ENCODE results near the gene OR2W1.

OR2W1 gene, protein sequence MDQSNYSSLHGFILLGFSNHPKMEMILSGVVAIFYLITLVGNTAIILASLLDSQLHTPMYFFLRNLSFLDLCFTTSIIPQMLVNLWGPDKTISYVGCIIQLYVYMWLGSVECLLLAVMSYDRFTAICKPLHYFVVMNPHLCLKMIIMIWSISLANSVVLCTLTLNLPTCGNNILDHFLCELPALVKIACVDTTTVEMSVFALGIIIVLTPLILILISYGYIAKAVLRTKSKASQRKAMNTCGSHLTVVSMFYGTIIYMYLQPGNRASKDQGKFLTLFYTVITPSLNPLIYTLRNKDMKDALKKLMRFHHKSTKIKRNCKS

GRCh38 chr6:29045075-29045474 lies at the start of gene OR2W1:
Gene OR2W1 (minus strand): TSS chr6:29045175. CDS start chr6:29045175, 0 bp downstream.
- DNase-seq (ENCODE audit: low read depth), result no peak

DNA sequence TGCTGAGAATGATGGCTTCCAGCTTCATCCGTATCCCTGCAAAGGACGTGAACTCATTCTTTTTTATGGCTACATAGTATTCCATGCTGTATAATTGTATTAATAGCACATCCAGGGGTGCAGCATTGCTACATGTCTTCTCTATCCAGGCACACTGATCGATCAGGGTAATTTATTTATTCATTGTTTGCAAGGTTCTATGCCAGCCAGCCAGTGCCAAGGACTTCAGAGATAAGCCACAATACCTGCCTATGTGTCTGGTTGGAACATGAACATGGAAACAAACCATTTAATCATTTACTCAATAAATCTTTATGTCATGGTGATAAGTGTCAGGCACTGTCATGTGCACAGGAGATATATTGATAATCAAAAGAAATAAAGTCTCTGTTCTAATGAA lies 48.0 kb upstream of the OR2W1 start:
- no peak for DNase-seq (ENCODE audit: low read depth)

- DNase-seq (ENCODE audit: low read depth), result no peak
Measured at GRCh38 chr6:29087213-29087612, 42.2 kb upstream of the OR2W1 start, which contains the start of gene OR2B3. Gene OR2B3 (minus strand): TSS chr6:29087313. CDS start chr6:29087248, 65 bp downstream.

DNA sequence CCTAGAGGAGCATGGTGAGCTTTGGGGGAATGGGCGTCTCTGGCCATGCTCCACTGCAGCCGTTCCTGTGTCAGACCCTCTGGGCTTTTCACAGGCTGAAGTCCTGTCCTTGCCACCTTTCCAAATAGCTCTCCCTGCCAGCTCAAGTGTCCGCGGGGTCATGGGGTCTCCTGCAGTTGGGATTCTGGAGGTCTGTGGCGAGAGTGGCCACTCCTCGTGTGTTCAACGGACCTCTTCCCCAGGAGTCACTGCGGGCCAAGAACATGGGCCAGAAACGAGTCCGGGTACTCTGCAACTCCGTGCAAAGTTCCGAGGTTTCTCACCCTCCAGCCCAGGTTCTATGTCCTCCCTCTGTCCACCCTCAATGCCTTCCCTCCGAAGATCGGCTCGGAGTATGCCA lies 37.5 kb upstream of the OR2W1 start:
- DNase-seq (ENCODE audit: low read depth), result no peak

DNA sequence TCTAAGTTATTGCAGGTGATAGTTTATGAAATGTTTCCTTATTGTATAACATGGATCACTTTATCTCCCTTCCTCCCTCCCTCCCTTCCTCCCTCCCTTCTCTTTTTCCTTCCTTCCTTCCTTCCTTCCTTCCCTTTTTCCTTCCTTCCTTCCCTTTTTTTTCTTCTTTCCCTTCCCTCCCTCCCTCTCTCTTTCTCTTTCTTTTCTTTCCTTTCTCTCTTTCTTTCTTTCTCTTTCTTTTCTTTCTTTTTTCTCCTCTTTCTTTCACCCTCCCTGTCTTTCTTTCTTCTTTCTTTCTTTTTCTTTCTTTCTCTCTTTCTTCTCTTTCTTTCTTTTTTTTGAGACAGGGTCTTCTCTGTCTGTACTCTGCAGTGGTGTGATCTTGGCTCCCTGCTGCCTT lies 36.3 kb upstream of the OR2W1 start:
- DNase-seq (ENCODE audit: low read depth), result no peak

DNA sequence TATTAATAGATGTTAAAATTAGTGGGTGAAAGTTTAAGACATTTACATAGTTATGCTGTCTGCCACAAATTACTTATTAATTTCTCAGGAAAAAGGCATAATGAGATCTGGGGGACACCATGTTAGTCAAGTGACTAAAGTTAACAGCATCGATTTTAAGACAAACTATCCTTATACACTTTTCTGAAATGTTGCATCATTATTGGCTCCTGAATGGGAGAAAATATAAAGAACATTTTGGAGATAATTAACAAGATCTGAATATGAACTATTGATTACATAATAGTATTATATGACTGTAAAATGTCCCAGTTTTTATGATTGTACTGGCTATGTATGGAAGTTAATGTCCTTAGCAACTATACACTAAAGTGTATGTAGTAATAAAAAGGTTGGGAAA lies 34.2 kb upstream of the OR2W1 start:
- no peak for DNase-seq (ENCODE audit: low read depth)

GRCh38 chr6:29071831-29072723 lies 27.1 kb upstream of the OR2W1 start:
- peak; percentile 2 for DNase-seq (ENCODE audit: low read depth)

DNA sequence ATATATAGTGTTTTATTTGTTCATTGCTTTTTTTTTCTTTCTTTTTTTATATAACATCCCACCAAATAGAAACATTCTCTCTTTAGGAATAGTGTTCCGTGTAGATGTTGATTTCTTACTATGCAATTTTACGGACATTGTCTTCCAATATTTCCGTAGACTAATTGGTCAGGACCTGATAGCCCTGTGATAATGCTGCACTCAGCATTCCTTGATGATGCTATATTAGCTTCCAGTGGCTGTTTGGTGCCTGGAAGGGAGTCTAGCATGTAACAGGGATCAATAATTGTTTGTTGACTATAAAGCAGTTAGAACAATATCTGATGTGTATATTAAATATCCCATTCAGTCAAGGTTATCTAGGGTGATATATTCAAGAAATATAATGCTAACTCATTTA lies 6.7 kb upstream of the OR2W1 start:
- no peak for DNase-seq (ENCODE audit: low read depth)

DNA sequence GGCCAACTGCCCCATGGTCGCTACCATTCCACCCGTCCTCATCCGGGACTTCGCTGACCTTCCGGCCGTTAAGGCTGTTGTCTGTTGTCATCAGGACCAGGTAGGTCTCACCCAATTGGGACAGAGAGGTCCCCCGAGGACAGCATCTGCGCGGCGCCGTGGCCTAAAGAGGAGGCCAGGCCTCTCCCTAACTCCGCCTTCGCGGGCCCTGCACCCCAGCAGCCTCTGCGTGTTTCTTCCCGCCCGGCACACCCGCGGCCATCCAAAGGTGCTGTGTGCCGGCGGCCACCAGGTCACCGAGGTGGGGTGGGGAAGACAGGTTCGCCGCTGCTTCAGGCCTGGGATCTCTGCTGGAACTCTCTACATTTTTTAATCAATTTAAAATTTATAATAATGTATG lies 9.0 kb downstream of the OR2W1 start:
- no peak for DNase-seq (ENCODE audit: low read depth)

GRCh38 chr6:29028821-29029220 lies 16.2 kb downstream of the OR2W1 start:
- no peak for DNase-seq (ENCODE audit: low read depth)

DNA sequence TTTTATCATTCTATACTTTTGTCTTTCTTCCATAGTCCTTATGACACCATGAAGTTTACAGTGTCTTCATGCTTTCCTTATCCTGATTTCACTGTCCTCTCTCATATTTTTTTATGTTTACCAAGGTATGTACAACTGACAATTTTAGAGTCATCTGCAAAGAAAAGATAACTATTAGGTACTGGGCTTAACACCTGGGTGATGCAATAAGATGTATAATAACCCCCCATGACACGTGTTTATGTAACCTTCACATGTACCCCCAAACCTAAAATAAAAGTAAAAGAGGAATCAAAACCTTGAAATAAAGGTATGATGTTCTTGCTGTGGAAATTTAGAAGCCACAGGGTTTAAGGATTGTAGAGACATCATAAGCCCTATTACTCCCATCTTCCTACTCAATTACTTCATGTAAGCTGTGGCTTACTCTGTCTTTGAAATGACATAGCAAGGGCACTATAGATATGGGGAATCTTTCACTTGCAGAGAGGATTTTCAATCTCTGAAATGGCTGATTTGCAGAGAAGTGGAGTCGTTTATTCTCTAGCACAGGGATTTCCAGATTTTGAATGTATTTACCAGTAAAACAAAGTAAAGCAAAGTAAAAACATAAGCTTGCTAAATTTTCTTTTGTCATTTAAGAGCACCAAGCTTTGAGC lies 18.9 kb downstream of the OR2W1 start:
- DNase-seq (ENCODE audit: low read depth), result no peak

GRCh38 chr6:29021434-29021833 lies 23.5 kb downstream of the OR2W1 start:
- no peak for DNase-seq (ENCODE audit: low read depth)

DNA sequence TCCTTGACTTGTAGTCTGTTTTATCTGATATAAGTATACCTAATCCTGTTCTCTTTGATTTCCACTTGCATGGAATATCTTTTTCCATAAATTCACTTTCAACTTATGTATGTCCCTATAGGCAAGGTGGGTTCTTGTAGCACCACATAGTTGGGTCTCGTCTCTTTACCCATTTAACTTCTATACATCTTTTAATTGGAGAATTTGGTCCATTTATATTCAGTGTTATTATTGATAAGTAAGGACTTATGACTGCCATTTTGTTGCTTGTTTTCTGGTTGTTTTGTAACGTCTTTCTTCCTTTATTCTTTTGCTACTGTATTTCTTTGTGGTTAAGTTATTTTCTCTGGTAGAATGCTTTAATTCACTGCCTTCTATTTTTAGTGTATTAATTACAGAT lies 25.3 kb downstream of the OR2W1 start:
- no peak for DNase-seq (ENCODE audit: low read depth)

DNA sequence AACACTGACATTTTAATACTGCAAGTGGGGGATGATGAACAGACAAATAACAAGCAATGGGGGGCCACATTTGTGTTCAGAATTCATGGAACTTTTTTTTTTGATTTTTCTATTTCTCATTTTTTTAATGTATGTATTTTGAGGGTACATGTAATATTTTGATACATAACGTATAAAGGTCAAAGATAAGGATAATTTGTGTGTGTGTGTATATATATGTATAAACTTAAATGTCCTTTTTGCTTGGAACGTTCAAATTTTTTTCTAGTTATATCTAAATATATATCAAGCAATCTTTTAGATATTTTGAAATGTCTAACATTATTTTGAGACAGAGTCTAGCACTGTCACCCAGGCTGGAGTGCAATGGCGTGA lies 27.6 kb downstream of the OR2W1 start:
- no peak for DNase-seq (ENCODE audit: low read depth)

GRCh38 chr6:29016559-29017427 lies 28.2 kb downstream of the OR2W1 start:
- DNase-seq (ENCODE audit: low read depth), result peak; percentile 70

- no peak for DNase-seq (ENCODE audit: low read depth)
Measured at GRCh38 chr6:29014729-29015608, 30.0 kb downstream of the OR2W1 start.

DNA sequence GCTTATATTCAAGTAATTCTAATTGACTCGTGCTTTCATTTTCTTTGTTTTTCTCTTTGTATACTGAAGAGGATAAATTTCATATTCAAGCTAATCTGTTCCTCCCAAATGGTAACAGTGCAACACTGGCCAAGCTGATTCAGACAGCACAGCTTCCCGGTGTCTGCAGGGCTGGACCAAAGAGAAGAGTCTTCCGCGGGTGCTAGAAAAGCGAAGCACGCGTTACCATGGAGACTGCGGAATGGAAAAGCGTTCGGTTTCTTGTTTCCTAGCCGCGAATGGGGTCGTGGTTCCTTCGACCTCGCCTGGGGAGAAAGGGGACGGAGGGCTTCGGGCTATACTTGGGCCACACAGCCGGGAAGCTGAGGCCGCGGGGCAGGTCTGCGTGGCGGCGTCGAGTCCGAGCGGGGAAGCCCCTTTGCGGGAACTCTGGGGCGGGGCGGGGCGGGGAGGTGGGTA lies 33.7 kb downstream of the OR2W1 start:
- DNase-seq (ENCODE audit: low read depth), result peak; percentile 14

DNA sequence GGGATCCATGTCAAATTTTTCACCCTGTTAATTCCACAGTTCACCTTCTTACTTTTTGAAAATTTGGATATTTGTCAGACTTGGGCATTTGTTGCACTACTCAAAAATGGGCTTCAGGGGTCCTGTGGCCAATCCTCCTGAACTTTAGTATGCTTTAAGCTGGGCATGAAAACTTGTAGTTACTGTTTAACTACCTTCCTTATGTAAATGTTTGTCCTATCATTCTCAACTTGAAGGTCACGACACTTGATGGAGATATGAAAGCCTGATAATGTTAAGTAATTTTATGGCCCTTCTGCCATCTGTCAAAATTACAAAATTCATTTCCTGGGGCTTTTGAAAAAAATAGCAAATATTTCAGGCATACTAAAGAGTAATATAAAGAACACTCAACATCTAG lies 35.6 kb downstream of the OR2W1 start:
- no peak for DNase-seq (ENCODE audit: low read depth)

DNA sequence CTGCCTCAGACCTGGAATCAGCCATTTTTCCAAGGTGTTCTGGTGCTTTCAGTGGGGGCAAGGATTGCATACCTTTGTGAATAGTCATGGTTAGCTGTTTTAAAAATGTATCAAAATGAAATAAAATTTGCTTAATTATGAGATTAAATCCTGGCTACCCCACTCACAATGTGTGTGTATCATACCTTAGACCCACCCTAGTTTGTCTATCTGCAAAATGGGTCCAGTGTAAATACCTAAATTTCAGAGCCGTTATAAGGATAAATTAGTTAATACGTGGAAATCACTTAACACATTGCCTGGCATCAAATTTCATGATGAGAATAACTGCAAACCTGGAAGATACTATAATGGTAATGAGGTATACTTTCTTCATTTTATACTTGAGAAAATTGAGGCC lies 36.9 kb downstream of the OR2W1 start:
- DNase-seq (ENCODE audit: low read depth), result no peak

- no peak for DNase-seq (ENCODE audit: low read depth)
Measured at GRCh38 chr6:29005183-29005885, 39.6 kb downstream of the OR2W1 start, which contains the start of gene ZNF311. Gene ZNF311 (minus strand): TSS chr6:29005315. CDS start chr6:29003954, 1,361 bp downstream.
